ENCODE results near the gene PTGES. TPM values are rescaled to one million over a fixed set of nuclear protein-coding genes. Genes with fewer than 3 reads are reported as not detected.

PTGES gene
- total and polyA plus RNA-seq, 9 of the 15 experiments (the other 6 are each of a cell fraction or from before 2014, with no cell fraction given): 0.13 TPM; not detected in 8

GRCh38 chr9:129776938-129777768 is 24.3 kb upstream of the PTGES start (continued):
- TF ChIP-seq ZNF311 (CRISPR knock-in tag; IDR thresholded peaks at IDR 0.05) (peak; percentile 54; the same call in 1 of the 2 replicates), ZBTB26 (CRISPR knock-in tag; IDR thresholded peaks at IDR 0.05) (no peak), ZZZ3 (IDR thresholded peaks at IDR 0.05) (no peak), ZNF592 (IDR thresholded peaks at IDR 0.05) (no peak), RBM25 (IDR thresholded peaks at IDR 0.05; ENCODE audit: low read depth, low read length, severe bottlenecking) (no peak), ARID3B (CRISPR knock-in tag; IDR thresholded peaks at IDR 0.05; ENCODE audit: borderline replicate concordance) (no peak), ZNF24 (IDR thresholded peaks at IDR 0.05) (peak; percentile 92; the same call in 1 of the 2 replicates), HNRNPK (IDR thresholded peaks at IDR 0.05; ENCODE audit: low read depth, low read length, poor library complexity, severe bottlenecking) (no peak), ZNF398 (CRISPR knock-in tag; IDR thresholded peaks at IDR 0.05) (no peak), HDAC8 (tag; IDR thresholded peaks at IDR 0.05) (no peak), HMGN3 (IDR thresholded peaks at IDR 0.05; ENCODE audit: borderline replicate concordance, extremely low read depth, insufficient read length, low read depth, low read length) (peak; percentile 60), ID3 (CRISPR knock-in tag; IDR thresholded peaks at IDR 0.05) (no peak), ID3 (tag; IDR thresholded peaks at IDR 0.05) (peak; percentile 79; the same call in 1 of the 2 replicates)
